ENCODE measurements around the gene RPL37A.

Gene RPL37A

GRCh38 chr2:216522892-216523502, 24.4 kb downstream of the RPL37A start:
- no peaks in the 10 kb centered on the region for H3K9me3 ChIP-seq (ENCODE audit: insufficient read depth, low read length)
- H3K4me3 ChIP-seq (ENCODE audit: insufficient read depth, low read length, poor library complexity, severe bottlenecking), result no peak overlapping the region
- H4K20me1 ChIP-seq (ENCODE audit: low read depth, low read length), result no peaks in the 10 kb centered on the region
- H3K36me3 ChIP-seq (ENCODE audit: low read length), result no peaks in the 10 kb centered on the region
- no peaks in the 10 kb centered on the region for H3K9me2 ChIP-seq (replicated peaks; ENCODE audit: insufficient read depth, low read length)
- no peaks in the 10 kb centered on the region for H3K27me3 ChIP-seq (ENCODE audit: low read length)
- TF ChIP-seq CTCF (IDR thresholded peaks at IDR 0.05; ENCODE audit: insufficient read depth, low read length, poor library complexity, severe bottlenecking), result no peak
- no peak overlapping the region for H3K9ac ChIP-seq (ENCODE audit: low read length)
- H3K27ac ChIP-seq (ENCODE audit: low read depth, low read length), result no peak overlapping the region
- H3K4me2 ChIP-seq (ENCODE audit: low read depth, low read length, poor library complexity, severe bottlenecking), result no peak overlapping the region
- H3K79me2 ChIP-seq (ENCODE audit: insufficient read depth, low read length), result no peaks in the 10 kb centered on the region
- H3F3A ChIP-seq (ENCODE audit: insufficient read depth), result no peaks in the 10 kb centered on the region
- no peak overlapping the region for H2AFZ ChIP-seq (ENCODE audit: low read depth, low read length, severe bottlenecking)

GRCh38 chr2:216525972-216526371, 27.3 kb downstream of the RPL37A start:
- Histone ChIP-seq H3K9me3 (ENCODE audit: insufficient read depth, low read length) (no peaks in the 10 kb centered on the region), H3F3A (ENCODE audit: insufficient read depth) (no peaks in the 10 kb centered on the region), H3K9me2 (replicated peaks; ENCODE audit: insufficient read depth, low read length) (no peaks in the 10 kb centered on the region), H3K79me2 (ENCODE audit: insufficient read depth, low read length) (no peaks in the 10 kb centered on the region), H3K9ac (ENCODE audit: low read length) (no peak overlapping the region), H3K4me3 (ENCODE audit: insufficient read depth, low read length, poor library complexity, severe bottlenecking) (no peak overlapping the region), H3K4me2 (ENCODE audit: low read depth, low read length, poor library complexity, severe bottlenecking) (no peak overlapping the region), H4K20me1 (ENCODE audit: low read depth, low read length) (no peaks in the 10 kb centered on the region), H3K36me3 (ENCODE audit: low read length) (no peaks in the 10 kb centered on the region), H2AFZ (ENCODE audit: low read depth, low read length, severe bottlenecking) (no peak overlapping the region), H3K27me3 (ENCODE audit: low read length) (no peaks in the 10 kb centered on the region), H3K27ac (ENCODE audit: low read depth, low read length) (no peak overlapping the region)
- TF ChIP-seq CTCF (IDR thresholded peaks at IDR 0.05; ENCODE audit: insufficient read depth, low read length, poor library complexity, severe bottlenecking), result no peak
- TF ChIP-seq EZH2phosphoT487 (conservative IDR thresholded peaks at IDR 0.05; ENCODE audit: low read length), result no peak

- Histone ChIP-seq H3K4me3 (ENCODE audit: insufficient read depth, low read length, poor library complexity, severe bottlenecking) (no peak overlapping the region), H2AFZ (ENCODE audit: low read depth, low read length, severe bottlenecking) (no peak overlapping the region), H3K9me3 (ENCODE audit: insufficient read depth, low read length) (no peaks in the 10 kb centered on the region), H3K9me2 (replicated peaks; ENCODE audit: insufficient read depth, low read length) (no peaks in the 10 kb centered on the region), H3K36me3 (ENCODE audit: low read length) (no peaks in the 10 kb centered on the region), H3F3A (ENCODE audit: insufficient read depth) (no peaks in the 10 kb centered on the region), H3K27me3 (ENCODE audit: low read length) (no peaks in the 10 kb centered on the region), H4K20me1 (ENCODE audit: low read depth, low read length) (no peaks in the 10 kb centered on the region), H3K9ac (ENCODE audit: low read length) (no peak overlapping the region), H3K79me2 (ENCODE audit: insufficient read depth, low read length) (no peaks in the 10 kb centered on the region), H3K4me2 (ENCODE audit: low read depth, low read length, poor library complexity, severe bottlenecking) (no peak overlapping the region), H3K27ac (ENCODE audit: low read depth, low read length) (no peak overlapping the region)
- TF ChIP-seq EZH2phosphoT487 (conservative IDR thresholded peaks at IDR 0.05; ENCODE audit: low read length), result no peak
- TF ChIP-seq CTCF (IDR thresholded peaks at IDR 0.05; ENCODE audit: insufficient read depth, low read length, poor library complexity, severe bottlenecking), result no peak
These were observed 28.3 kb downstream of the RPL37A start for GRCh38 chr2:216526939-216527338.
